ENCODE results near the gene CAPN2.
"Not testable (repeated sequence)": the region's sequence is repeated elsewhere in the genome, so short reads cannot be mapped to it uniquely, and the experiment has no call there.

The CAPN2 gene

DNA sequence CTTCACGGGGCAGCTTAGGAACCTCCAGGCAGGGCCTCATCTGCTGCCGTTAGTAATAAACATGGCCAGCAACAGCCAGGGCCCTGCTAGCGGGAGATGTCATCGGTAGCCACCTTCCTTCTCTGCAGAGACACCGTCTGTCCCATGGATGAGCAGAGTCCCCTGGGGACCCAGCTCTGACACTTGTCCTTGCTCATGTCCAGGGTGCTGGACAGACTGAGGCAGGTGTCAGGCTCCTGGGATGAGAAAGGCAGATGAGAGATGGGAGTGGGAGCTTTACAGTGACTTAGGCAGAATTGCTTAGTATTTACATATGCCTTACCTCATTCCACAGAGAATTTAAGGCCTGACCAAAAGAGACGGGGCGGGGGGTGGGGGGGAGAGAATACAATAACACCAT, 25.0 kb downstream of the CAPN2 start:
- no peak overlapping the region for H3K4me3 ChIP-seq (replicated peaks; ENCODE audit: insufficient read depth, low read length)
- H3K27ac ChIP-seq (replicated peaks), result no peak overlapping the region
- H3K27me3 ChIP-seq (ENCODE audit: insufficient read depth, poor library complexity, severe bottlenecking), result no peaks in the 10 kb centered on the region
- DNase-seq (ENCODE audit: low read depth in 1 of 2, low spot score in 1 of 2), result no peak
- TF ChIP-seq GABPA (IDR thresholded peaks at IDR 0.05; ENCODE audit: low read depth), result no peak
- TF ChIP-seq POLR2AphosphoS5 (IDR thresholded peaks at IDR 0.05; ENCODE audit: low read depth), result no peak
- TF ChIP-seq, protein P1, sequence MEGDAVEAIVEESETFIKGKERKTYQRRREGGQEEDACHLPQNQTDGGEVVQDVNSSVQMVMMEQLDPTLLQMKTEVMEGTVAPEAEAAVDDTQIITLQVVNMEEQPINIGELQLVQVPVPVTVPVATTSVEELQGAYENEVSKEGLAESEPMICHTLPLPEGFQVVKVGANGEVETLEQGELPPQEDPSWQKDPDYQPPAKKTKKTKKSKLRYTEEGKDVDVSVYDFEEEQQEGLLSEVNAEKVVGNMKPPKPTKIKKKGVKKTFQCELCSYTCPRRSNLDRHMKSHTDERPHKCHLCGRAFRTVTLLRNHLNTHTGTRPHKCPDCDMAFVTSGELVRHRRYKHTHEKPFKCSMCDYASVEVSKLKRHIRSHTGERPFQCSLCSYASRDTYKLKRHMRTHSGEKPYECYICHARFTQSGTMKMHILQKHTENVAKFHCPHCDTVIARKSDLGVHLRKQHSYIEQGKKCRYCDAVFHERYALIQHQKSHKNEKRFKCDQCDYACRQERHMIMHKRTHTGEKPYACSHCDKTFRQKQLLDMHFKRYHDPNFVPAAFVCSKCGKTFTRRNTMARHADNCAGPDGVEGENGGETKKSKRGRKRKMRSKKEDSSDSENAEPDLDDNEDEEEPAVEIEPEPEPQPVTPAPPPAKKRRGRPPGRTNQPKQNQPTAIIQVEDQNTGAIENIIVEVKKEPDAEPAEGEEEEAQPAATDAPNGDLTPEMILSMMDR (IDR thresholded peaks at IDR 0.05; ENCODE audit: insufficient read depth, low read length), result no peak
- TF ChIP-seq SPI1 (IDR thresholded peaks at IDR 0.05; ENCODE audit: borderline replicate concordance, low read depth), result no peak
- TF ChIP-seq, protein P2, sequence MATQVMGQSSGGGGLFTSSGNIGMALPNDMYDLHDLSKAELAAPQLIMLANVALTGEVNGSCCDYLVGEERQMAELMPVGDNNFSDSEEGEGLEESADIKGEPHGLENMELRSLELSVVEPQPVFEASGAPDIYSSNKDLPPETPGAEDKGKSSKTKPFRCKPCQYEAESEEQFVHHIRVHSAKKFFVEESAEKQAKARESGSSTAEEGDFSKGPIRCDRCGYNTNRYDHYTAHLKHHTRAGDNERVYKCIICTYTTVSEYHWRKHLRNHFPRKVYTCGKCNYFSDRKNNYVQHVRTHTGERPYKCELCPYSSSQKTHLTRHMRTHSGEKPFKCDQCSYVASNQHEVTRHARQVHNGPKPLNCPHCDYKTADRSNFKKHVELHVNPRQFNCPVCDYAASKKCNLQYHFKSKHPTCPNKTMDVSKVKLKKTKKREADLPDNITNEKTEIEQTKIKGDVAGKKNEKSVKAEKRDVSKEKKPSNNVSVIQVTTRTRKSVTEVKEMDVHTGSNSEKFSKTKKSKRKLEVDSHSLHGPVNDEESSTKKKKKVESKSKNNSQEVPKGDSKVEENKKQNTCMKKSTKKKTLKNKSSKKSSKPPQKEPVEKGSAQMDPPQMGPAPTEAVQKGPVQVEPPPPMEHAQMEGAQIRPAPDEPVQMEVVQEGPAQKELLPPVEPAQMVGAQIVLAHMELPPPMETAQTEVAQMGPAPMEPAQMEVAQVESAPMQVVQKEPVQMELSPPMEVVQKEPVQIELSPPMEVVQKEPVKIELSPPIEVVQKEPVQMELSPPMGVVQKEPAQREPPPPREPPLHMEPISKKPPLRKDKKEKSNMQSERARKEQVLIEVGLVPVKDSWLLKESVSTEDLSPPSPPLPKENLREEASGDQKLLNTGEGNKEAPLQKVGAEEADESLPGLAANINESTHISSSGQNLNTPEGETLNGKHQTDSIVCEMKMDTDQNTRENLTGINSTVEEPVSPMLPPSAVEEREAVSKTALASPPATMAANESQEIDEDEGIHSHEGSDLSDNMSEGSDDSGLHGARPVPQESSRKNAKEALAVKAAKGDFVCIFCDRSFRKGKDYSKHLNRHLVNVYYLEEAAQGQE (IDR thresholded peaks at IDR 0.05; ENCODE audit: insufficient replicate concordance, low read depth), result no peak

DNA sequence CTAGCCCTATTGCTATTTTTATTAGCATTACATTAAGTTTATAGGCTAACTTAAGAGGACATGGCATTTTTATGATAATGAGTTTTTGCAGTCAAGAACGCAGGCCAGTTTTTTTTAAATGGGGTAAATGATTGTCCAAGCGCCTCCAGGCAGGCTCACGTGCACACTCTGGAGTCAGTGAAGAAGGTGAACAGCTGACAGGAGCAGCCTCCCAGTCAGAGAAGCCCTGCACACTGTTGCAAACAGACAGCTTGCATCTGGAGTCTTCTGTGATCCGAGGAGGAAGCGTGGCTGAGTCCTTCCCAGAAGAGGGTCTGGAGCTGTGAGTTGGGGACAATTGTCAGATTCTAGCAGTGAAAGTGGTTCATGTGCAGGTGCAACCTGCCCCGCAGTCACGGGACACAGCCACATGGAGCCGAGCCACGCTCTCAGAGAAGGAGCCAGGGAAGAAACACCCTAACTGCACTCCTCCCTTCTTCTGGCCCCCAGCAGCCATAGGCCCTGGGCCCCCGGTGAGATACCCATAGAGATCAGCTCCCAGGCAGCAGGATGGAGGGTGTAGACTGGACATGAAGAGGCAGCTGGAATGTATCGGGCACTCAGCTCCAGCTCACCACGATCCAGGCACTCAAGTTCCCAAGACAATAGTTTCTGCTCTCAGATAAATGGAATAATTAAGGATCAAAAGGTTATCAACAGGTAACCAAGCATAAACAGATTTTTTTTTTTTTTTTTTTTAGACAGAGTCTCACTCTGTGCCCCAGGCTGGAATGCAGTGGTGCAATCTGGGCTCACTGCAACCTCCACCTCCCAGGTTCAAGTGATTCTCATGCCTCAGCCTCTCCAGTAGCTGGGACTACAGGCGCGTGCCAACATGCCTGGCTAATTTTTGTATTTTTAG, 26.4 kb downstream of the CAPN2 start:
- no peak for DNase-seq (ENCODE audit: low read depth in 1 of 2, low spot score in 1 of 2)

DNA sequence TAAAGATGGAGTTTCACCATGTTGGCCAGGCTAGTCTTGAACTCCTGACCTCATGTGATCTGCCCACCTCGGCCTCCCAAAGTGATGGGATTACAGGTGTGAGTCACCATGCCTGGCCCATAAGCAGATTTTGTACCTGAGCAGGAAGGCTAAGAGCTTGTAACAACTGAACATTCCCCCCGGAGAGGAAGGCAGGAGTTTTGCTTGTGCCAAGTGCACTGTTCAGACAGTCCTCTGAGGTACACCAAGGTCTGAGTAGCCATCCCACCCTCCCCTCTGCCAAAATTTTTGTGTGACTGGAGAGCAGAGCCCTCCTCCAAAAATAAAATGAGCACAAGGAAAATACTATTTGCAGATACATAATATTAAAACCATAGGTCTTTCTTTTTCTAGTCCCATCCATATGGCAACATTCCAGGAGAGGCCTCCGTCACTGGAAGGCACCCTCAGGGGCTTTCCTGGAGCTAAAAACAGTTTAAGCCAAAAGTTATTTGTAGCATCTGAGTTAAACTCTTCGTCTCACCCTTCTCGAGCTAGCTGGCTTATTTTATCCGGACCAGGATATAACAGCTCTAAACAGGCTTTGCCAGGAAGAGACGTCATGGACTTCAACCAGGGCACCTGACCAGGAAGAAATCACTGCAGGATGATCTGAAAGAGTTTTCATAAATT, 27.2 kb downstream of the CAPN2 start:
- no peak for TF ChIP-seq GABPA (IDR thresholded peaks at IDR 0.05; ENCODE audit: low read depth)
- TF ChIP-seq, protein P1 (IDR thresholded peaks at IDR 0.05; ENCODE audit: insufficient read depth, low read length), result no peak
- TF ChIP-seq POLR2AphosphoS5 (IDR thresholded peaks at IDR 0.05; ENCODE audit: low read depth), result no peak
- no peak for DNase-seq (ENCODE audit: low read depth in 1 of 2, low spot score in 1 of 2)
- H3K27ac ChIP-seq (replicated peaks), result no peak overlapping the region
- no peaks in the 10 kb centered on the region for H3K27me3 ChIP-seq (ENCODE audit: insufficient read depth, poor library complexity, severe bottlenecking)
- no peak overlapping the region for H3K4me3 ChIP-seq (replicated peaks; ENCODE audit: insufficient read depth, low read length)

More for the DNA sequence above, 26.4 kb downstream of the CAPN2 start:
- no peak for TF ChIP-seq POLR2AphosphoS5 (IDR thresholded peaks at IDR 0.05; ENCODE audit: low read depth)
- TF ChIP-seq, protein P2 (IDR thresholded peaks at IDR 0.05; ENCODE audit: insufficient replicate concordance, low read depth), result no peak
- TF ChIP-seq, protein P1 (IDR thresholded peaks at IDR 0.05; ENCODE audit: insufficient read depth, low read length), result no peak
- TF ChIP-seq SPI1 (IDR thresholded peaks at IDR 0.05; ENCODE audit: borderline replicate concordance, low read depth), result no peak
- no peak for TF ChIP-seq GABPA (IDR thresholded peaks at IDR 0.05; ENCODE audit: low read depth)
- Histone ChIP-seq H3K27ac (replicated peaks) (no peak overlapping the region), H3K4me3 (replicated peaks; ENCODE audit: insufficient read depth, low read length) (no peak overlapping the region), H3K27me3 (ENCODE audit: insufficient read depth, poor library complexity, severe bottlenecking) (no peaks in the 10 kb centered on the region)

DNA sequence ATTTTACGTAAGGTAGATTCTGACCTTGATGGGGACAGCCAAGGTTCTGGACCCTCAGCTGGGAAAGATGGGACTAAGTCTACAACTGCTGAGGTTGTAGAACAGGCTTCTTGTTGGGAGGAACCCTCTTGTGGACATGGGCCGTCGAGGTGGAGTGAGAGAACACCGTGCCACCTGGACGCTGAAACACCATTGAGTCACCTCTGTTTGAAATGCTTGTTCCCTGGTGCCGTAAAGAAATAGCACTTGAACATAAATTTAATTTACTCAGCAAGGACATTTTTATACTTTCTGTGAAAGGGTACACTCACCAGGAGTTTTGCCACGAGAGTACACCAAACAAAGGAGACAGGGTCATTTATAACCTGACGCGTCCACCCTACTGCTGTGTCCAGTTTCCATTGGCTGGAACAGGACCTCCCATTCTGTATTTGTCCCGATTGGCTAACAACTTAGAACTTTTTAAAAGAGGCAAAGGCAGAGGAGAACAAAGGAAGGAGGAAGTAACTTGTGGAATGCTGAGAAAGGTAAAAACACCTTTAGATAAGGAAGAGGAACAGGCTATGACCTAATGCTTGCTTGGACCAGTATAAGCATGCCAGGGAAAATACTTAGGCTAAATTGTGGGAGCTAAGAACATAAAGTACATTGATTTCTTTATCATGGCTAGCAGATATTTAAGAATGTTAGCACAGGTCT, 27.8 kb downstream of the CAPN2 start:
- H3K27ac ChIP-seq (replicated peaks); DNase-seq (ENCODE audit: low read depth in 1 of 2, low spot score in 1 of 2); H3K27me3 ChIP-seq (ENCODE audit: insufficient read depth, poor library complexity, severe bottlenecking); H3K4me3 ChIP-seq (replicated peaks; ENCODE audit: insufficient read depth, low read length): not testable (repeated sequence)
